Keratinocyte (primary cell): Measurements from ENCODE around the gene MPPED1. TPM values are rescaled to one million over a fixed set of nuclear protein-coding genes. Genes with fewer than 3 reads are reported as not detected.

Source experiments
- DNase-seq: peaks from one replicate; pipeline ENCODE4 v3.0.0-alpha.2; 2011; ENCODE audit warnings: low read depth, missing footprints, low spot score
- FAIRE-seq: peaks from 2 replicates; lab custom pipeline; 2011; peaks lifted over from hg19 to GRCh38; lab: Jason Lieb, UNC
- H2AFZ ChIP-seq: 2 replicates; pipeline ENCODE4 v1.6.0; 2012; ENCODE audit warnings: low read length, control low read depth, inconsistent platforms; ENCODE audit not compliant: control insufficient read depth
- H3K27ac ChIP-seq: 2 replicates; pipeline ENCODE4 v1.5.1; 2011; ENCODE audit warnings: low read length; ENCODE audit not compliant: control insufficient read depth, insufficient read depth
- H3K27me3 ChIP-seq: 3 replicates; pipeline ENCODE4 v1.6.0; 2011; ENCODE audit warnings: low read length; ENCODE audit not compliant: control insufficient read depth, insufficient read depth; ENCODE audit errors: extremely low read depth
- H3K36me3 ChIP-seq, 2 experiments: 2 replicates in 1 of 2; 3 replicates in 1 of 2; pipeline ENCODE4 v1.5.1; 2011; ENCODE audit warnings: low read length in 2 of 2, mild to moderate bottlenecking in 1 of 2; ENCODE audit not compliant: control insufficient read depth in 2 of 2, insufficient read depth in 2 of 2; ENCODE audit errors: extremely low read depth in 1 of 2
- H3K4me1 ChIP-seq: 3 replicates; pipeline ENCODE4 v1.5.1; 2011; ENCODE audit warnings: low read length; ENCODE audit not compliant: control insufficient read depth, insufficient read depth; ENCODE audit errors: extremely low read depth
- H3K4me2 ChIP-seq: 3 replicates; pipeline ENCODE4 v1.6.0; 2011; ENCODE audit warnings: low read depth, low read length; ENCODE audit not compliant: control insufficient read depth, insufficient read depth; ENCODE audit errors: extremely low read depth
- H3K4me3 ChIP-seq, 3 experiments: fragments of 200-600 bp in 1 of 3; sonication (generic) in 1 of 3; 2 replicates in 2 of 3; 3 replicates in 1 of 3; pipeline ENCODE4 v1.5.1; 2011 to 2016; ENCODE audit warnings: low read length in 3 of 3, mild to moderate bottlenecking in 3 of 3, control low read depth in 2 of 3, inconsistent platforms in 1 of 3, low read depth in 1 of 3, mixed read lengths in 1 of 3, mixed run types in 1 of 3, moderate library complexity in 1 of 3; ENCODE audit not compliant: control insufficient read depth in 2 of 3, insufficient read depth in 2 of 3; ENCODE audit errors: extremely low read depth in 1 of 3
- H3K79me2 ChIP-seq: 2 replicates; pipeline ENCODE4 v1.6.0; 2012; ENCODE audit warnings: low read length; ENCODE audit not compliant: control insufficient read depth, insufficient read depth
- H3K9ac ChIP-seq: 3 replicates; pipeline ENCODE4 v1.6.0; 2011; ENCODE audit warnings: low read length; ENCODE audit not compliant: control insufficient read depth, insufficient read depth; ENCODE audit errors: extremely low read depth
- H3K9me1 ChIP-seq: 3 replicates; pipeline ENCODE4 v1.6.0; 2011; ENCODE audit warnings: low read length; ENCODE audit not compliant: control insufficient read depth, insufficient read depth; ENCODE audit errors: extremely low read depth
- H3K9me3 ChIP-seq: 2 replicates; pipeline ENCODE4 v1.5.1; 2012; ENCODE audit warnings: low read depth, low read length; ENCODE audit not compliant: control insufficient read depth
- H4K20me1 ChIP-seq: 3 replicates; pipeline ENCODE4 v1.6.0; 2011; ENCODE audit warnings: low read length; ENCODE audit not compliant: control insufficient read depth, insufficient read depth; ENCODE audit errors: extremely low read depth
- EZH2 ChIP-seq: IDR thresholded peaks from one replicate; pipeline ENCODE4 v1.6.1; 2012; ENCODE audit warnings: inconsistent platforms, mild to moderate bottlenecking, low read length, moderate library complexity
- dilution Hi-C: fragments of 300-500 bp; cut with MboI; formaldehyde crosslinking; loops from one replicate; pipeline ENCODE4 v1.7.0; 2020; ENCODE audit warnings: low sequenced_read_pairs; ENCODE audit not compliant: extremely low pct_ligation_motif_present
- polyA plus RNA-seq, 5 experiments: library from polyadenylated mRNA; depleted of rRNA in 3 of 5; stranded (reverse) in 3 of 5; stranded (forward) in 1 of 5; unstranded in 1 of 5; fragments of >200 nt; gene quantifications; 1 replicate in 1 of 5; 2 replicates in 3 of 5; 3 replicates in 1 of 5; pipeline versions ENCODE4 v1.2.1 to v1.2.3, GENCODE V29; 2011 to 2012; ENCODE audit warnings: missing spikeins in 2 of 5, low read depth in 1 of 5, low replicate concordance in 1 of 5
- TF ChIP-seq, protein P1 (sequence below), 3 experiments: IDR thresholded peaks in 1 of 3; conservative IDR thresholded peaks in 1 of 3; optimal IDR thresholded peaks in 1 of 3; 2 replicates in 2 of 3; 3 replicates in 1 of 3; pipeline versions ENCODE3 to v1.5.1; 2011; ENCODE audit warnings: low read length in 3 of 3, mild to moderate bottlenecking in 3 of 3, moderate library complexity in 2 of 3, control low read depth in 1 of 3, inconsistent platforms in 1 of 3; ENCODE audit not compliant: insufficient read depth in 2 of 3; ENCODE audit errors: extremely low read depth in 1 of 3

The MPPED1 gene
- polyA plus RNA-seq, 1 donor (not counting 4 experiments of a cell fraction or from before 2014, with no cell fraction given) = not detected

DNA sequence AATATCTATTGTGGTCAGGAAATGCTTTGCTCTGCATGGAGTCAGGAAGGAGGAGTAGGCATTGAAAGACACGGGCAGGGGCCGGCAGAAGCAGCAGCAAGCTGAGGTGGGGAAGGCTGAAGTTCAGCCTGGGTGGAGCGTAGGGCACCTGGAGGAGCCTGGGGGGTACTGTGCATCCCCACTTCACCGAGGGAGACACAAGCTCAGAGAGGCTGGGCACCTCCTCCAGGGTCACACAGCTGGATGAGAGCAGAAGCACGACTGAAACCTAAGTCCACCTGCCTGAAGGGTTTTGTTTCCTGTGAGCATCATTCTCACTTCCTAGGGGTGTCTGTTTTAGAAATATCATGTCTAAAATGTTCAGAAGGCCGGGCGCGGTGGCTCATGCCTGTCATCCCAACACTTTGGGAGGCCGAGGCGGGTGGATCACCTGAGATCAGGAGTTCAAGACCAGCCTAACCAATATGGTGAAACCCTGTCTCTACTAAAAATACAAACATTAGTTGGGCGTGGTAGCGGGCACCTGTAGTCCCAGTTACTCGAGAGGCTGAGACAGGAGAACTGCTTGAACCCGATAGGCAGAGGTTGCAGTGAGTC lies 138.3 kb downstream of the MPPED1 start:
- Histone ChIP-seq H3K27me3 (no peaks in the 10 kb centered on the region), H3K27ac (no peak overlapping the region), H3K4me2 (no peak overlapping the region), H3K4me3 (no peak overlapping the region), H3K4me1 (no peaks in the 10 kb centered on the region), H3K9me1 (no peaks in the 10 kb centered on the region), H3K9ac (no peak overlapping the region), H3K9me3 (no peaks in the 10 kb centered on the region), H3K79me2 (no peaks in the 10 kb centered on the region), H3K36me3 (no peaks in the 10 kb centered on the region), H2AFZ (no peak overlapping the region), H4K20me1 (no peaks in the 10 kb centered on the region)
- no peak for TF ChIP-seq EZH2
- TF ChIP-seq, protein P1, sequence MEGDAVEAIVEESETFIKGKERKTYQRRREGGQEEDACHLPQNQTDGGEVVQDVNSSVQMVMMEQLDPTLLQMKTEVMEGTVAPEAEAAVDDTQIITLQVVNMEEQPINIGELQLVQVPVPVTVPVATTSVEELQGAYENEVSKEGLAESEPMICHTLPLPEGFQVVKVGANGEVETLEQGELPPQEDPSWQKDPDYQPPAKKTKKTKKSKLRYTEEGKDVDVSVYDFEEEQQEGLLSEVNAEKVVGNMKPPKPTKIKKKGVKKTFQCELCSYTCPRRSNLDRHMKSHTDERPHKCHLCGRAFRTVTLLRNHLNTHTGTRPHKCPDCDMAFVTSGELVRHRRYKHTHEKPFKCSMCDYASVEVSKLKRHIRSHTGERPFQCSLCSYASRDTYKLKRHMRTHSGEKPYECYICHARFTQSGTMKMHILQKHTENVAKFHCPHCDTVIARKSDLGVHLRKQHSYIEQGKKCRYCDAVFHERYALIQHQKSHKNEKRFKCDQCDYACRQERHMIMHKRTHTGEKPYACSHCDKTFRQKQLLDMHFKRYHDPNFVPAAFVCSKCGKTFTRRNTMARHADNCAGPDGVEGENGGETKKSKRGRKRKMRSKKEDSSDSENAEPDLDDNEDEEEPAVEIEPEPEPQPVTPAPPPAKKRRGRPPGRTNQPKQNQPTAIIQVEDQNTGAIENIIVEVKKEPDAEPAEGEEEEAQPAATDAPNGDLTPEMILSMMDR (optimal IDR thresholded peaks at IDR 0.05 in 1 of 3, IDR thresholded peaks at IDR 0.05 in 1 of 3, conservative IDR thresholded peaks at IDR 0.05 in 1 of 3; ENCODE audit: extremely low read depth in 1 of 3, insufficient read depth in 2 of 3, low read length in 3 of 3) = no peak
- DNase-seq (no peak), FAIRE-seq (no peak)
- dilution Hi-C loops = no loop called here

DNA sequence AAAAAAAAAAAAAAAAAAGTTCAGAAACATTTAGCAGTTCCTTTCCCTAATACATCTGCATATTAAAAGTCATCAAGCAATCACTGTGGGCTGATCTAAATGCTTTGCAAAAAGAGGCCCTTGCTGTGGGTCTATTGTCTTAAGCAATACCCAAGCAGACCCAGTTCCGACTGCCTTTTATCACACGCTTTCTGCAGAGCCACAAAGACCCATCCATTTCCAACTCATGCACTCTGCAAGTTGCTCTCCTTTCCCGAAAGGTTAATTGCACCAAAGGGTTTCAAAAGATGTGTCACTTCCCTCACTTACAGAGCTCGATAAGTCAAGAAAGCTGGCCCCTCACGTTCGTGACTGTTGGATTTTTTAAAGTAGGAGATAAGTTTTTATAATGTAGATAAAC lies 138.9 kb downstream of the MPPED1 start:
- H3K4me3 ChIP-seq = no peak overlapping the region
- H3K9me1 ChIP-seq = no peaks in the 10 kb centered on the region
- no peak for TF ChIP-seq EZH2
- TF ChIP-seq, protein P1 (optimal IDR thresholded peaks at IDR 0.05 in 1 of 3, IDR thresholded peaks at IDR 0.05 in 1 of 3, conservative IDR thresholded peaks at IDR 0.05 in 1 of 3; ENCODE audit: extremely low read depth in 1 of 3, insufficient read depth in 2 of 3, low read length in 3 of 3) = no peak
- H3K27me3 ChIP-seq = no peaks in the 10 kb centered on the region
- no peak overlapping the region for H3K27ac ChIP-seq
- H3K79me2 ChIP-seq = no peaks in the 10 kb centered on the region
- no peak overlapping the region for H3K9ac ChIP-seq
- H2AFZ ChIP-seq = no peak overlapping the region
- no peaks in the 10 kb centered on the region for H3K9me3 ChIP-seq
- DNase-seq = no peak
- H3K4me1 ChIP-seq = no peaks in the 10 kb centered on the region
- dilution Hi-C loops = no loop called here
- FAIRE-seq = no peak
- no peaks in the 10 kb centered on the region for H3K36me3 ChIP-seq
- no peaks in the 10 kb centered on the region for H4K20me1 ChIP-seq
- H3K4me2 ChIP-seq = no peak overlapping the region
